Bronchial epithelial cell (primary cell): Measurements from ENCODE around the gene EIF4G2. TPM values are rescaled to one million over a fixed set of nuclear protein-coding genes. Genes with fewer than 3 reads are reported as not detected.

Experiments
- DNase-seq: peaks from one replicate; pipeline ENCODE4 v3.0.0-alpha.2; 2010; ENCODE audit warnings: low read depth
- FAIRE-seq: peaks from 2 replicates; lab custom pipeline; 2011; peaks lifted over from hg19 to GRCh38; lab: Jason Lieb, UNC
- H3K27me3 ChIP-seq: 2 replicates; pipeline ENCODE4 v1.5.1; 2011; ENCODE audit warnings: low read length; ENCODE audit not compliant: control insufficient read depth, insufficient read depth
- H3K36me3 ChIP-seq: 2 replicates; pipeline ENCODE4 v1.5.1; 2011; ENCODE audit warnings: low read length; ENCODE audit not compliant: control insufficient read depth, insufficient read depth
- H3K4me3 ChIP-seq: 2 replicates; pipeline ENCODE4 v1.5.1; 2011; ENCODE audit warnings: mild to moderate bottlenecking, low read depth, low read length, control low read depth
- total RNA-seq: library from RNA; depleted of rRNA; stranded (reverse); fragments of >200 nt; gene quantifications from 2 replicates; pipeline ENCODE4 v1.2.1, GENCODE V29; 2014
- TF ChIP-seq, protein P1 (sequence below): IDR thresholded peaks from 2 replicates; pipeline ENCODE4 v1.5.1; 2011; ENCODE audit warnings: mild to moderate bottlenecking, moderate library complexity, low read length, control low read depth, inconsistent platforms; ENCODE audit not compliant: insufficient read depth, severe bottlenecking

The EIF4G2 gene
- total RNA-seq, 1 donor from 2014 or later: 384 TPM

DNA sequence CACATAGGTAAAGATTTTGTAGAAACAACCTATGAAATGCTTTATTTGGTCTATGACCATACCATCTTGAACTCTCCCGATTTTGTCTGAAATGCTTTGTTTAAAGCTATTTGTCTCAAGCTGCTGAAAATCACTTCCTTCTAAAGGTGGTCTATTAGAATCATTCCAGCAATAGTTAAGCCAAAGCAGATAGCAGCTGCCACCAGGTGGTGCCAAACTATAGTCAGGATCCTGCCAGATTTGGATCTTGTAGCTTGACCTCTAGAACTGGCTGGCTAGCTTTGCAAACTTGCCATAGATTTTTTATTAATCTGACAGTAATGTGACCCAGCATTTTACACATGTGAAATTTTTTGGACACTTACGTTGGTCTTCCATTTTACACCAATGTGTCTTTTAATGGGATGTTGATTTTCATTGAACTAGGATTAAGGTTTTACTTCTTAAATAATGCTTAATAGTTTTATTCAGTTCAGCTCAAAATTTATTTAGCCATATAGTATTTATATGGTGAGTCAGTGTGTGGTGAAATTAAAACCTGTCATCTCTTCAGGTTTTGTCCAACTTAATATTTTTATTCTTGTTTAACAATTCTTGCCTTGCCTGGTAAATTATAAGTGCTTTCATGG lies 38.0 kb downstream of the EIF4G2 start:
- TF ChIP-seq, protein P1, sequence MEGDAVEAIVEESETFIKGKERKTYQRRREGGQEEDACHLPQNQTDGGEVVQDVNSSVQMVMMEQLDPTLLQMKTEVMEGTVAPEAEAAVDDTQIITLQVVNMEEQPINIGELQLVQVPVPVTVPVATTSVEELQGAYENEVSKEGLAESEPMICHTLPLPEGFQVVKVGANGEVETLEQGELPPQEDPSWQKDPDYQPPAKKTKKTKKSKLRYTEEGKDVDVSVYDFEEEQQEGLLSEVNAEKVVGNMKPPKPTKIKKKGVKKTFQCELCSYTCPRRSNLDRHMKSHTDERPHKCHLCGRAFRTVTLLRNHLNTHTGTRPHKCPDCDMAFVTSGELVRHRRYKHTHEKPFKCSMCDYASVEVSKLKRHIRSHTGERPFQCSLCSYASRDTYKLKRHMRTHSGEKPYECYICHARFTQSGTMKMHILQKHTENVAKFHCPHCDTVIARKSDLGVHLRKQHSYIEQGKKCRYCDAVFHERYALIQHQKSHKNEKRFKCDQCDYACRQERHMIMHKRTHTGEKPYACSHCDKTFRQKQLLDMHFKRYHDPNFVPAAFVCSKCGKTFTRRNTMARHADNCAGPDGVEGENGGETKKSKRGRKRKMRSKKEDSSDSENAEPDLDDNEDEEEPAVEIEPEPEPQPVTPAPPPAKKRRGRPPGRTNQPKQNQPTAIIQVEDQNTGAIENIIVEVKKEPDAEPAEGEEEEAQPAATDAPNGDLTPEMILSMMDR: peak; percentile 77
- H3K4me3 ChIP-seq: no peak overlapping the region
- peak; percentile 55 for DNase-seq
- FAIRE-seq: no peak
- H3K36me3 ChIP-seq: peaks cover 26% of the 10 kb centered on the region
- no peaks in the 10 kb centered on the region for H3K27me3 ChIP-seq

DNA sequence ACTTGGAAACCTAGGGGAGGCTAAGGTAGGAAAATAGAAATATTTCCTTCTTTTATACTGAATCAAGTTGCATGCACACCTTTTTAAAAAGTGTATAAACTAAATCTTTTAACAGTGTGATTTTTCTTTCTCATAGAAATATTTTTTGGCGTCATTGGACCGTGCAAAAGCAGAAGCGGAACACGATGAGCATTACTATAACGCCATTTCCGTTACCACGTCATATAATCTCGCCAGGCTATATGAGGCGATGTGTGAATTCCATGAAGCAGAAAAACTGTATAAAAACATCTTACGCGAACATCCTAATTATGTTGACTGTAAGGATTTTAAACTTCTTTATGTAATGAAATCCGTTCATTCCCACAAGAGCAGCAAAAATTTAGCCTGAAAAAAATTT lies 44.3 kb downstream of the EIF4G2 start:
- FAIRE-seq: no peak
- H3K4me3 ChIP-seq: no peak overlapping the region
- peaks cover 19% of the 10 kb centered on the region for H3K36me3 ChIP-seq
- no peaks in the 10 kb centered on the region for H3K27me3 ChIP-seq
- no peak for DNase-seq
- TF ChIP-seq, protein P1: no peak

DNA sequence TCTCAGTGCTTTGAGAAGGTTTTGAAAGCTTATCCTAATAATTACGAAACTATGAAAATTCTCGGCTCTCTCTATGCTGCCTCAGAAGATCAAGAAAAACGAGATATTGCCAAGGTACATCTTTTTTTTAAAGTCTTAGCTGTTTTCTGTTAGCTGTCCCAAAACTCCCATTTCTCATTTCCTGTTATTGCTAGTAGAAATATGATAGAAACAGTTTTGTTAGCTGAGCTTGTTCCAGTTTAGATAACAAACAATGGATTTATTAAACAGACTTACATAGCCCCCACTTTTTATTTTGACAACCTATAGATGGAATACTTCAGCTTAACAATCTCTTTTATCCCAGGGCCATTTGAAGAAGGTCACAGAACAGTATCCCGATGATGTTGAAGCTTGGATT lies 45.0 kb downstream of the EIF4G2 start:
- TF ChIP-seq, protein P1: no peak

DNA sequence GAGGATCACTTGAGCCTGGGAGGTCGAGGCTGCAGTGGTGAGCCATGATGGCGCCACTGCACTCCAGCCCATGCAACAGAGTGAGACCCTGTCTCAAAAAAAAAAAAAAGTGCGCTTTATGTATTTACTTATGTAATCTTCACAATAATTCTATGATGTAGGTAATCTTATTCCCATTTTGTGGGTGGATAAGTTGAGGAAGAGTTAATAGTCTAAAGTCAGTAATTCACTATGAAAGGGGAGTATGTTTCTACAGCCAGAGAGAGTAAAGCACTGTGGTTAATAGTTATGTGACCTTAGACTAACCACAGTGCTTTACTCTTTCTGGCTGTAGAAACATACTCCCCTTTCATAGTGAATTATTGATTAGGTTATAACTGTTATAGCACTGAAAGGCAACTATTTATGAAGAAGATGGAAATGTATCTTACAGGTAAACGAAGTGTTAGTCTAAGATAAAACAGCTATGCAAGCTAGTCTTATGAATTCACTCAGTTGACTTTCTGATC lies 45.8 kb downstream of the EIF4G2 start:
- FAIRE-seq (no peak), DNase-seq (no peak)
- Histone ChIP-seq H3K27me3 (no peaks in the 10 kb centered on the region), H3K36me3 (peaks cover 20% of the 10 kb centered on the region), H3K4me3 (no peak overlapping the region)
- TF ChIP-seq, protein P1: no peak

More for the DNA sequence above, 45.0 kb downstream of the EIF4G2 start:
- Histone ChIP-seq H3K36me3 (peaks cover 19% of the 10 kb centered on the region), H3K27me3 (no peaks in the 10 kb centered on the region), H3K4me3 (no peak overlapping the region)
- no peak for DNase-seq
- no peak for FAIRE-seq

DNA sequence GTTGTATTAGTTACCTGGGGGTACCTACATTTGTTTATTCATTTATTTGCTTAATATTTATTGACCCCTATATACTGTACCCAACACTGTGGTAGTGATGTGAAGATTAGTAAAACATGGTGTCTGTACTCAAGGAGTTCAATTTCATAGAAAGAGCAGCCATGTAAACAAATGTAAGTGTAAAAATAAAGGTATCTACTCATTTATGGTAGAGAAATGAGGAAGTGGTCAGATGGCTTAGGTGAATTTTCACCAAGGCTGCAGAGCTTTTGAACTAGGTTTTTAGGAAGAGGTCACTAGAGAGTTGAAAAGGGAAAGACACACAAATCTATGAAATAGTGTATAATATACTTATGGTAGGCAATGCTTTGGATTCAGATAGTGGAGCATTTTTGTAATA lies 46.5 kb downstream of the EIF4G2 start:
- DNase-seq: no peak
- no peak for FAIRE-seq
- peaks cover 20% of the 10 kb centered on the region for H3K36me3 ChIP-seq
- H3K27me3 ChIP-seq: no peaks in the 10 kb centered on the region
- TF ChIP-seq, protein P1: no peak
- H3K4me3 ChIP-seq: no peak overlapping the region

DNA sequence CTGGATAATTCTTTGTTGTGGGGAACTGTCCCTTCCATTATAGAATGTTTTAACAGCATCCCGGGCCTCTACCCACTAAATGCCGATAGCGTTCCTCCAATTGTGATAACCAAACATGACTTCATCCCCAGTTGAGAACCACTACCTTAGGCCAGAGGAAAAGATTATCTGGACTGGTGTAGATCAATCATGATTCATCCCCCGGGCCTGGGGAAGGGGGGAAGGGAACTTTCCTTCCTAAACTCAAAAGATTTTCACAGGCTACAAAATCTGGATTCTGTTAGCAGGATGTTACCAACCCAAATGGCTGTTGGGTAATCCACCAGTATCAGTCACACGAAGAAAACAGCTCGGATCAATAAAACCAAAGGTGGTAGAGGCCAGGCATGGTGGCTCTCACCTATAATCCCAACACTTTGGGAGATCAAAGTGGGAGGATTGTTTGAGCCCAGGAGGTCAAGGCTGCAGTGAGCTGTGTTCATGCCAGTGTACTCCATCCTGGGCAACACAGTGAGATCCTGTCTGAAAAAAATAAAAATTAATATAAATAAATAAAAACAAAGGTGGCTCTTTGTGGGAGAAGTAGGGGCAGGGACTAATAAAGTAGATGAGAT lies 47.5 kb downstream of the EIF4G2 start:
- Histone ChIP-seq H3K27me3 (no peaks in the 10 kb centered on the region), H3K4me3 (no peak overlapping the region), H3K36me3 (peaks cover 23% of the 10 kb centered on the region)
- no peak for DNase-seq
- FAIRE-seq: no peak
- TF ChIP-seq, protein P1: no peak
